ENCODE results near the gene DYNC1H1.

DYNC1H1 gene

GRCh38 chr14:102084931-102085330 is 120.6 kb downstream of the DYNC1H1 start:
- H3K9me3 Mint-ChIP-seq: no peaks in the 10 kb centered on the region
- no peaks in the 10 kb centered on the region for H3K27me3 Mint-ChIP-seq
- peaks cover 86% of the 10 kb centered on the region for H3K36me3 Mint-ChIP-seq (ENCODE audit: insufficient read depth)
- peak overlapping the region; percentile 72 to 89 for H3K27ac Mint-ChIP-seq
- H3K4me3 Mint-ChIP-seq: peak overlapping the region; percentile 90 to 94
- peaks cover 60 to 70% of the 10 kb centered on the region in 2 donors for H3K4me1 Mint-ChIP-seq (ENCODE audit: low read depth in 2 of 2)
- DNase-seq: no peak
- ATAC-seq (replicated peaks): no peak

DNA sequence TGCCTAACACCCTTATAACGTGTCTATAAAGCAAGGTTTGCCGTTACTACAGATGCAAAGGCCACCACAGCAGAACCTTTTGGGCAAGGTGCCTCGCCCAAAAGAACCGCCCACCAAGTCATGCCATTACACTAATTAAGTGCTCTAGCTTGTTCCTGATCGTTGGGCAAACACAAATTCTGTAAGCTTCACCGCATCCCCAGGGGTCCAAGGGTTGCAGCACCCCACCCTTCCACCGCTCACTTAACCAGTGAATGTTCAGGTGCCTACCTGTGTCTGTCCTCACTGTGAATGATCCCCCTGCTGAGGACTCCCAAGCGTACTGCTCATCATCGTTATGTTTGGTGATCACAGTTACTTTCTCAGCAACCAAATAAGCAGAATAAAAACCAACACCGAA is 121.1 kb downstream of the DYNC1H1 start:
- ATAC-seq (replicated peaks) (no peak), DNase-seq (peak in 1 of 3 experiments; percentile 15)
- H3K27ac Mint-ChIP-seq: peak overlapping the region; percentile 72 to 89
- no peaks in the 10 kb centered on the region for H3K9me3 Mint-ChIP-seq
- H3K36me3 Mint-ChIP-seq (ENCODE audit: insufficient read depth): peaks cover 84% of the 10 kb centered on the region
- H3K27me3 Mint-ChIP-seq: no peaks in the 10 kb centered on the region
- peak overlapping the region; percentile 90 to 94 for H3K4me3 Mint-ChIP-seq
- H3K4me1 Mint-ChIP-seq (ENCODE audit: low read depth in 2 of 2): peaks cover 62 to 75% of the 10 kb centered on the region in 2 donors

GRCh38 chr14:102085948-102086708 is 121.8 kb downstream of the DYNC1H1 start:
- peaks cover 78% of the 10 kb centered on the region for H3K36me3 Mint-ChIP-seq (ENCODE audit: insufficient read depth)
- H3K4me3 Mint-ChIP-seq: peak overlapping the region; percentile 90 to 94
- no peaks in the 10 kb centered on the region for H3K9me3 Mint-ChIP-seq
- peaks cover 60 to 68% of the 10 kb centered on the region in 2 donors for H3K4me1 Mint-ChIP-seq (ENCODE audit: low read depth in 2 of 2)
- peak; percentile 64 to 72 (median 72) for DNase-seq
- no peaks in the 10 kb centered on the region for H3K27me3 Mint-ChIP-seq
- peak overlapping the region; percentile 72 to 89 for H3K27ac Mint-ChIP-seq
- ATAC-seq (replicated peaks): peak; percentile 65

- Mint-ChIP-seq H3K27me3 (no peaks in the 10 kb centered on the region), H3K4me1 (ENCODE audit: low read depth in 2 of 2) (peaks cover 60 to 65% of the 10 kb centered on the region in 2 donors), H3K4me3 (peak overlapping the region; percentile 90 to 94), H3K36me3 (ENCODE audit: insufficient read depth) (peaks cover 73% of the 10 kb centered on the region), H3K27ac (peak overlapping the region; percentile 72 to 89), H3K9me3 (no peaks in the 10 kb centered on the region)
- peak; percentile 34 for ATAC-seq (replicated peaks)
- DNase-seq: no peak
Measured at GRCh38 chr14:102086709-102086971, 122.3 kb downstream of the DYNC1H1 start.

GRCh38 chr14:102086972-102087761 is 122.8 kb downstream of the DYNC1H1 start, which contains the start of gene HSP90AA1:
Gene HSP90AA1 (minus strand): TSS chr14:102087044. CDS start chr14:102086378, 666 bp downstream.
- no peaks in the 10 kb centered on the region for H3K27me3 Mint-ChIP-seq
- H3K27ac Mint-ChIP-seq: peak within 1 kb of the TSS; percentile 89 to 93
- H3K9me3 Mint-ChIP-seq: no peaks in the 10 kb centered on the region
- peak; percentile 89 to 92 (median 91) for DNase-seq
- peaks cover 68% of the 10 kb centered on the region for H3K36me3 Mint-ChIP-seq (ENCODE audit: insufficient read depth)
- peak; percentile 74 for ATAC-seq (replicated peaks)
- H3K4me1 Mint-ChIP-seq (ENCODE audit: low read depth in 2 of 2): peaks cover 56 to 59% of the 10 kb centered on the region in 2 donors
- peak within 1 kb of the TSS; percentile 90 to 94 for H3K4me3 Mint-ChIP-seq

- Mint-ChIP-seq H3K4me3 (peak overlapping the region; percentile 90 to 94), H3K36me3 (ENCODE audit: insufficient read depth) (peaks cover 62% of the 10 kb centered on the region), H3K4me1 (ENCODE audit: low read depth in 2 of 2) (peaks cover 53 to 57% of the 10 kb centered on the region in 2 donors), H3K27me3 (no peaks in the 10 kb centered on the region), H3K9me3 (no peaks in the 10 kb centered on the region), H3K27ac (peak overlapping the region; percentile 89 to 93)
- DNase-seq (no peak), ATAC-seq (replicated peaks) (peak; percentile 0)
Measured at GRCh38 chr14:102087762-102088011, 123.3 kb downstream of the DYNC1H1 start.

DNA sequence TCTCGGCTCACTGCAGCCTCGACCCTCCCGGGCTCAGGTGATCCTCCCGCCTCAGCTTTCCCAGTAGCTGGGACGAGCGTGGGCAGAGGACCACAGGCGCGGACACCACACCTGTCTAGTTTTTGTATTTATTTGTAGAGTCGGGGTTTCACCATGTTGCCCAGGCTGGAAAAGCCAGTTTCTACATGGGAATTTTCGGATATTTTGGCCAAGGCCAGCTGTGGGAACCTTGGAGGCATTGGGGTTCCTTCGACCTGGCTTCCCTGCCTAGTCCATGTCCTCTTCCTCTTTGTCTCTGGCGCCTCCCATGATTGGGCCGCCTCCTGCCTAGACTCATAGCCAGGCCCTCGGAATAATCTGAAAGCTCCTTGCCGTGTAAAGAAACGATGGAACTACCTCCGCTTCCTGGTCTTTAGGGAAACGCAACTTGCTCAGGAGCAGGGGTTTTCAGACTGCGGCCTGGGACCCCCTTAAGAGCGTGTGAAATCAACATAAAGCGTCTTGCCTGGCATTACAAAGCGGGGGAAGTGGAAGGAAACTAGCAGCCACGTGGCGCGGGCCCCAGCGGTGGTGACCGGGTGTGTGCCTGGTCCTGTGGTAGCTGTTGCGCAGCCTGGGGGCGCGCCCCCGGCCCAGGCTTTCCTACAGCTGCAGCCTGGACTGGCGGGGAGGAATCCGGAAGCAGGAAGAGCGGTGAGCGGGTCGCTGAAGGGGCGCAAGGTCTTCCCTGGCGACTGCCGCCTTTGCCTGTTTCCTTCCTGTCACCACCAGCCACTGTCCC is 123.8 kb downstream of the DYNC1H1 start:
- ATAC-seq (replicated peaks) (no peak), DNase-seq (peak; percentile 22 to 30 (median 27))
- H3K9me3 Mint-ChIP-seq: no peaks in the 10 kb centered on the region
- peaks cover 48 to 53% of the 10 kb centered on the region in 2 donors for H3K4me1 Mint-ChIP-seq (ENCODE audit: low read depth in 2 of 2)
- H3K36me3 Mint-ChIP-seq (ENCODE audit: insufficient read depth): peaks cover 57% of the 10 kb centered on the region
- peak overlapping the region; percentile 90 to 94 for H3K4me3 Mint-ChIP-seq
- H3K27me3 Mint-ChIP-seq: no peaks in the 10 kb centered on the region
- peak overlapping the region; percentile 89 to 93 for H3K27ac Mint-ChIP-seq

- Mint-ChIP-seq H3K36me3 (ENCODE audit: insufficient read depth) (peaks cover 41% of the 10 kb centered on the region), H3K9me3 (no peaks in the 10 kb centered on the region), H3K27ac (peak overlapping the region in 1 of 2 donors; percentile 68), H3K4me1 (ENCODE audit: low read depth in 2 of 2) (peaks cover 35 to 37% of the 10 kb centered on the region in 2 donors), H3K4me3 (peak overlapping the region; percentile 90 to 94), H3K27me3 (no peaks in the 10 kb centered on the region)
- DNase-seq: no peak
- ATAC-seq (replicated peaks): no peak
Measured at GRCh38 chr14:102089621-102090343, 125.4 kb downstream of the DYNC1H1 start.

GRCh38 chr14:102090713-102091112 is 126.3 kb downstream of the DYNC1H1 start:
- DNase-seq: no peak
- H3K27ac Mint-ChIP-seq: no peak overlapping the region
- peaks cover 27 to 28% of the 10 kb centered on the region in 2 donors for H3K4me1 Mint-ChIP-seq (ENCODE audit: low read depth in 2 of 2)
- H3K9me3 Mint-ChIP-seq: no peaks in the 10 kb centered on the region
- ATAC-seq (replicated peaks): no peak
- H3K4me3 Mint-ChIP-seq: no peak overlapping the region
- H3K27me3 Mint-ChIP-seq: no peaks in the 10 kb centered on the region
- peaks cover 34% of the 10 kb centered on the region for H3K36me3 Mint-ChIP-seq (ENCODE audit: insufficient read depth)

- no peaks in the 10 kb centered on the region for H3K9me3 Mint-ChIP-seq
- H3K27me3 Mint-ChIP-seq: no peaks in the 10 kb centered on the region
- DNase-seq (no peak), ATAC-seq (replicated peaks) (no peak)
- H3K27ac Mint-ChIP-seq: no peak overlapping the region
- peaks cover 16% of the 10 kb centered on the region for H3K36me3 Mint-ChIP-seq (ENCODE audit: insufficient read depth)
- H3K4me1 Mint-ChIP-seq (ENCODE audit: low read depth in 2 of 2): peaks cover 25 to 27% of the 10 kb centered on the region in 2 donors
- H3K4me3 Mint-ChIP-seq: no peak overlapping the region
Measured at GRCh38 chr14:102092806-102093205, 128.4 kb downstream of the DYNC1H1 start.

DNA sequence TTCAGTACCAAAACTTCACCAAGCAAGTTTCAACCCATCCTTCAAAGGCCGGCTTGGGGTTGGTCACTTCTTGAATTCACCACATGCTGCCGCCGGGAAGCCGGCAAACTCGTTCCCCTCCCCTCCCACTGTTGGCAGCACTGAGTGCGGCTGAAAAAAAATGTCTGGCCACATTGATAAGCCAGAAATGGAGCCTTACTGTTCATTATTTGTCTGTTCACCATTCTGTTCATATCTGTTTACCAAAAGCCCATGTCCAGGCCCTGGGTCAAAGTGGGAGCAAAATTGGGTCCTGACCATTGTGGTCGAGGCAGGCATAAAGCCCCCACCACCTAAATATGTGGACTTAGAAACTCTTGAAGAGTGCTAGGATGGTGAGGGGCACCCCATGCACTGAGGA is 129.7 kb downstream of the DYNC1H1 start:
- Mint-ChIP-seq H3K27me3 (no peaks in the 10 kb centered on the region), H3K9me3 (no peaks in the 10 kb centered on the region), H3K36me3 (ENCODE audit: insufficient read depth) (peaks cover 6% of the 10 kb centered on the region), H3K27ac (no peak overlapping the region), H3K4me1 (ENCODE audit: low read depth in 2 of 2) (peaks cover 15 to 17% of the 10 kb centered on the region in 2 donors), H3K4me3 (no peak overlapping the region)
- ATAC-seq (replicated peaks) (no peak), DNase-seq (no peak)

DNA sequence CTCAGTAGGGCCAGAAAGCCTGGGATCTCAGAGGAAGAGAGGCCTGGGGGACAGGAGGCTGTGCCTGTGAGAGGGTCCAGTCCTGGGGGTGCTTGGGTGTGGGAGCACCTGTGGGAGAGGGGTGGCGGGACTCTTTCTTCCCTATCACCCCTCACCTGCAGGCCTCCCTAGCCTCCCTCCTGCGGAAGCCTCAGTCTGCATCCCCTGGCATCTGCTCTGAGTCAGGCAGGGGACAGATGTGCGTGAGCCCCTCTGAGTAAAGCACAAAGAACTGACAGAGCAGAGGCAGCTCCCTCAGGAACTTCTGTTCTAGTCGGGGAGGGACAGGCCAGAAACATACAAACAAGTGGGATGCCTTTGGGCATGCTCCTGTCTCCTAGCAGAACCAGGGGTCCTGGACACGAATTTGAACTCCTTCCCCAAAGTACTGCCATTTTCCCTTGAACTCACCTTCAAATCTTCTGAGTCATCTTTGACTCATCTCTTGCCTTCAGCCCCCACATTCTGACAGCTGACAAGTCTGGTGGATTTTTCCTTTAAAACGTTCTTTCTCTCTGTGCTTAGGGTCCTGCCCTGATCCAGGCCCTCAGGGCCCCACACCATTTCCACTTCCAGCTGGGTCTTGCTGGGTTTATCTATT is 131.0 kb downstream of the DYNC1H1 start:
- peaks cover 5% of the 10 kb centered on the region for H3K36me3 Mint-ChIP-seq (ENCODE audit: insufficient read depth)
- H3K27ac Mint-ChIP-seq: no peak overlapping the region
- no peak overlapping the region for H3K4me3 Mint-ChIP-seq
- no peak for ATAC-seq (replicated peaks)
- peaks cover 4 to 6% of the 10 kb centered on the region in 2 donors for H3K4me1 Mint-ChIP-seq (ENCODE audit: low read depth in 2 of 2)
- no peaks in the 10 kb centered on the region for H3K27me3 Mint-ChIP-seq
- DNase-seq: no peak
- no peaks in the 10 kb centered on the region for H3K9me3 Mint-ChIP-seq
